Measurements from ENCODE around the gene EIF3M. TPM values are rescaled to one million over a fixed set of nuclear protein-coding genes. Genes with fewer than 3 reads are reported as not detected.

Gene EIF3M
- total and polyA plus RNA-seq, 2 donors (not counting 3 experiments of a cell fraction or from before 2014, with no cell fraction given) = 229 to 243 TPM

DNA sequence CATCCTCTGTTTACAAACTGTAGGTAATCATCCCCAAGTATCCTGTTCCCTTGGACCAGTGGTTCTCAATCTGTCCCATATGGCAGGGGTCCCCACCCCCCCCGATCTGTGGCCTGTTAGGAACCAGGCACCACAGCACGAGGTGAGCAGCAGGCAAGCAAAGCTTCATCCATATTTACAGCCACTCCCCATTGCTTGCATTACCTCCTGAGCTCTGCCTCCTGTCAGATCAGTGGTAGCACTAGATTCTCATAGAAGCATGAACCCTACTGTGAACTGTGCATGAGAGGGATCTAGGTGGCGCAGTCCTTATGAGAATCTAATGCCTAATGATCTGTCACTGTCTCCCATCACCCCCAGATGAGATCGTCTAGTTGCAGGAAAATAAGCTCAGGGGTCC lies 33.4 kb upstream of the EIF3M start:
- dilution Hi-C loops (cut with MboI; ENCODE audit: extremely low pct_ligation_motif_present, low sequenced_read_pairs) (no loop called here), intact Hi-C loops (cut with micrococcal nuclease) (no loop called here)
- no peak for DNase-seq (ENCODE audit: low read depth, low spot score)
- H3K4me3 ChIP-seq (replicated peaks in 1 of 3; ENCODE audit: insufficient read depth in 1 of 3, low read depth in 1 of 3, low read length in 3 of 3) = no peak overlapping the region
- ChIA-PET POLR2A (no interaction called here), CTCF (no interaction called here)
- no peaks in the 10 kb centered on the region for H3K9me1 ChIP-seq (replicated peaks; ENCODE audit: control insufficient read depth, extremely low read depth, insufficient read depth, low read length)
- H4K20me1 ChIP-seq (replicated peaks; ENCODE audit: control insufficient read depth, extremely low read depth, insufficient read depth, low read length) = no peaks in the 10 kb centered on the region
- H3K4me1 ChIP-seq (ENCODE audit: control insufficient read depth, extremely low read depth, insufficient read depth, low read length) = no peaks in the 10 kb centered on the region
- FAIRE-seq = no peak
- no peak overlapping the region for H3K4me2 ChIP-seq (ENCODE audit: insufficient read depth, low read length)
- no peak overlapping the region for H3K9ac ChIP-seq (replicated peaks; ENCODE audit: extremely low read depth, insufficient read depth, low read length)
- no peaks in the 10 kb centered on the region for H3K9me3 ChIP-seq (replicated peaks; ENCODE audit: control insufficient read depth, insufficient read depth, low read length)
- no TSS peak for BruUV-seq (replicated peaks)
- H3K27me3 ChIP-seq (ENCODE audit: control insufficient read depth in 2 of 2, insufficient read depth in 2 of 2, low read length in 2 of 2) = no peaks in the 10 kb centered on the region
- no peaks in the 10 kb centered on the region for H3K79me2 ChIP-seq (ENCODE audit: control insufficient read depth, insufficient read depth, low read length)
- no peaks in the 10 kb centered on the region for H3K36me3 ChIP-seq (ENCODE audit: control insufficient read depth in 2 of 2, extremely low read depth in 1 of 2, insufficient read depth in 2 of 2, low read length in 2 of 2)
- no peak overlapping the region for H2AFZ ChIP-seq (ENCODE audit: low read depth, low read length)
- no peak for TF ChIP-seq GATA2 (IDR thresholded peaks at IDR 0.05; ENCODE audit: insufficient read depth, insufficient read length, low read depth, low read length)
- TF ChIP-seq, protein P1, sequence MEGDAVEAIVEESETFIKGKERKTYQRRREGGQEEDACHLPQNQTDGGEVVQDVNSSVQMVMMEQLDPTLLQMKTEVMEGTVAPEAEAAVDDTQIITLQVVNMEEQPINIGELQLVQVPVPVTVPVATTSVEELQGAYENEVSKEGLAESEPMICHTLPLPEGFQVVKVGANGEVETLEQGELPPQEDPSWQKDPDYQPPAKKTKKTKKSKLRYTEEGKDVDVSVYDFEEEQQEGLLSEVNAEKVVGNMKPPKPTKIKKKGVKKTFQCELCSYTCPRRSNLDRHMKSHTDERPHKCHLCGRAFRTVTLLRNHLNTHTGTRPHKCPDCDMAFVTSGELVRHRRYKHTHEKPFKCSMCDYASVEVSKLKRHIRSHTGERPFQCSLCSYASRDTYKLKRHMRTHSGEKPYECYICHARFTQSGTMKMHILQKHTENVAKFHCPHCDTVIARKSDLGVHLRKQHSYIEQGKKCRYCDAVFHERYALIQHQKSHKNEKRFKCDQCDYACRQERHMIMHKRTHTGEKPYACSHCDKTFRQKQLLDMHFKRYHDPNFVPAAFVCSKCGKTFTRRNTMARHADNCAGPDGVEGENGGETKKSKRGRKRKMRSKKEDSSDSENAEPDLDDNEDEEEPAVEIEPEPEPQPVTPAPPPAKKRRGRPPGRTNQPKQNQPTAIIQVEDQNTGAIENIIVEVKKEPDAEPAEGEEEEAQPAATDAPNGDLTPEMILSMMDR (IDR thresholded peaks at IDR 0.05; ENCODE audit: extremely low read depth in 1 of 2, insufficient read depth in 1 of 2, low read depth in 1 of 2, low read length in 2 of 2) = no peak
- no peak for TF ChIP-seq POLR2A (IDR thresholded peaks at IDR 0.05; ENCODE audit: low read depth, low read length)
- TF ChIP-seq, protein P2, sequence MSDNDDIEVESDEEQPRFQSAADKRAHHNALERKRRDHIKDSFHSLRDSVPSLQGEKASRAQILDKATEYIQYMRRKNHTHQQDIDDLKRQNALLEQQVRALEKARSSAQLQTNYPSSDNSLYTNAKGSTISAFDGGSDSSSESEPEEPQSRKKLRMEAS (IDR thresholded peaks at IDR 0.05; ENCODE audit: insufficient read depth, insufficient read length) = no peak
- no peak for TF ChIP-seq POLR2AphosphoS5 (IDR thresholded peaks at IDR 0.05; ENCODE audit: insufficient read depth, low read depth, low read length)
- no peak for TF ChIP-seq EZH2 (IDR thresholded peaks at IDR 0.05; ENCODE audit: borderline replicate concordance, low read depth, low read length, severe bottlenecking)
- no peak for TF ChIP-seq JUN (IDR thresholded peaks at IDR 0.05; ENCODE audit: borderline replicate concordance, insufficient read depth, insufficient read length, low read depth)
- no peak for TF ChIP-seq FOS (IDR thresholded peaks at IDR 0.05; ENCODE audit: borderline replicate concordance, insufficient read depth, low read length)
- no peak for TF ChIP-seq MYC (IDR thresholded peaks at IDR 0.05; ENCODE audit: low read depth, low read length)
- H3K27ac ChIP-seq (ENCODE audit: insufficient read depth, low read depth, low read length) = no peak overlapping the region

Measured in endothelial cell of umbilical vein (primary cell).